ENCODE results near the gene CLSTN2. TPM values are rescaled to one million over a fixed set of nuclear protein-coding genes. Genes with fewer than 3 reads are reported as not detected.

The CLSTN2 gene
- total RNA-seq, 1 experiment from 2014 or later: not detected

- H3K4me3 ChIP-seq (ENCODE audit: low read length): no peak overlapping the region
- H3K79me2 ChIP-seq (ENCODE audit: low read length): no peaks in the 10 kb centered on the region
- H3K9ac ChIP-seq (ENCODE audit: low read length): no peak overlapping the region
- H4K20me1 ChIP-seq (ENCODE audit: low read length): no peaks in the 10 kb centered on the region
- BruUV-seq (replicated peaks): no TSS peak
- no peak overlapping the region for H3K27ac ChIP-seq (ENCODE audit: low read length)
- no peak overlapping the region for H2AFZ ChIP-seq (ENCODE audit: low read length)
- TF ChIP-seq CTCF (conservative IDR thresholded peaks at IDR 0.05; ENCODE audit: low read depth, low read length): no peak
- TF ChIP-seq EZH2 (IDR thresholded peaks at IDR 0.05; ENCODE audit: low read length, unreplicated experiment): no peak
- no peak for TF ChIP-seq EZH2phosphoT487 (IDR thresholded peaks at IDR 0.05; ENCODE audit: borderline replicate concordance, low read length)
- no peak for DNase-seq
- no peaks in the 10 kb centered on the region for H3K4me1 ChIP-seq (ENCODE audit: insufficient read depth, low read length)
- no peaks in the 10 kb centered on the region for H3F3A ChIP-seq (ENCODE audit: low read length, unreplicated experiment)
- intact Hi-C loops (cut with micrococcal nuclease): no loop called here
- ChIA-PET CTCF (no interaction called here), POLR2A (ENCODE audit: unreplicated experiment) (no interaction called here)
- H3K9me2 ChIP-seq (replicated peaks; ENCODE audit: low read length): no peaks in the 10 kb centered on the region
- H3K27me3 ChIP-seq (ENCODE audit: low read length): no peaks in the 10 kb centered on the region
- no peaks in the 10 kb centered on the region for H3K9me3 ChIP-seq (ENCODE audit: low read length)
- H3K36me3 ChIP-seq (ENCODE audit: low read depth, low read length): no peaks in the 10 kb centered on the region
- ATAC-seq: no peak
- H3K4me2 ChIP-seq (ENCODE audit: low read length): no peak overlapping the region
Measured at GRCh38 chr3:139916271-139916670, 18.7 kb upstream of the CLSTN2 start.

DNA sequence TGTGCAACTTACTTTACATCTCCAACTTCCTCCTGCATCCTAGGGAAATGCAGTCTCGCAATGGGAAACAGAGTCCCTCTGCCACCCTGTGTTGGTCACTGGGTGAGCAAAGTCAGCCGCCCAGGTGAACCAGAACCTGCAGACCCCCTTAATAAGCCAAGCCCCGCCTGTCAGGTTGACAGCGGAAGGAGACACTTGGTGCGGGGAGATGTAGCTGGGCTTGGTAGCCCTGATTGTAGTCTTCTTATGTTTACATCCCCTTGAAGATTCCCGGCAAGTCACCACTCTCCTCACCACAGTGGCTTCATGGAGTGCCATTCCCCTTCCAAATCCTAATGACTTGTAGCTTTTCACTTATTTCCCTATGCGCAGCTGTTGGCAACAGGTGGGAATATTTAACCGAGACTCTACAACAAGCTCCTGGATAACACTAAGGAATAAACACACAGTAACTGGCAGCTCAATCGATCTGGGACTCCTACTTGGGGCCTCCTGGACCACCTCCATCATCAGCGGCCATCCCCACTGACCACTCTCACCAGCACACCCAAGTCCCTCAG is 17.7 kb upstream of the CLSTN2 start:
- H3K9me2 ChIP-seq (replicated peaks; ENCODE audit: low read length): no peaks in the 10 kb centered on the region
- H3K36me3 ChIP-seq (ENCODE audit: low read depth, low read length): no peaks in the 10 kb centered on the region
- TF ChIP-seq EZH2phosphoT487 (IDR thresholded peaks at IDR 0.05; ENCODE audit: borderline replicate concordance, low read length) (no peak), EZH2 (IDR thresholded peaks at IDR 0.05; ENCODE audit: low read length, unreplicated experiment) (no peak), CTCF (conservative IDR thresholded peaks at IDR 0.05; ENCODE audit: low read depth, low read length) (no peak)
- intact Hi-C loops (cut with micrococcal nuclease): no loop called here
- no peaks in the 10 kb centered on the region for H3K79me2 ChIP-seq (ENCODE audit: low read length)
- CTCF ChIA-PET: no interaction called here
- DNase-seq (no peak), ATAC-seq (no peak)
- no peaks in the 10 kb centered on the region for H3K9me3 ChIP-seq (ENCODE audit: low read length)
- H3K27me3 ChIP-seq (ENCODE audit: low read length): no peaks in the 10 kb centered on the region
- BruUV-seq (replicated peaks): no TSS peak
- H3K4me1 ChIP-seq (ENCODE audit: insufficient read depth, low read length): no peaks in the 10 kb centered on the region
- H3K27ac ChIP-seq (ENCODE audit: low read length): no peak overlapping the region
- H3F3A ChIP-seq (ENCODE audit: low read length, unreplicated experiment): no peaks in the 10 kb centered on the region
- H3K4me3 ChIP-seq (ENCODE audit: low read length): no peak overlapping the region
- H3K4me2 ChIP-seq (ENCODE audit: low read length): no peak overlapping the region
- no peak overlapping the region for H3K9ac ChIP-seq (ENCODE audit: low read length)
- no peak overlapping the region for H2AFZ ChIP-seq (ENCODE audit: low read length)
- POLR2A ChIA-PET (ENCODE audit: unreplicated experiment): no interaction called here
- no peaks in the 10 kb centered on the region for H4K20me1 ChIP-seq (ENCODE audit: low read length)

GRCh38 chr3:139928708-139929505 is 6.1 kb upstream of the CLSTN2 start:
- BruUV-seq (replicated peaks): no TSS peak
- POLR2A ChIA-PET (ENCODE audit: unreplicated experiment): no interaction called here
- Histone ChIP-seq H3F3A (ENCODE audit: low read length, unreplicated experiment) (no peaks in the 10 kb centered on the region), H3K9me3 (ENCODE audit: low read length) (no peaks in the 10 kb centered on the region), H3K27ac (ENCODE audit: low read length) (no peak overlapping the region), H3K27me3 (ENCODE audit: low read length) (0 out of 2 replicates have a peak, but pooled peaks cover 4% of the 10 kb centered on the region), H3K36me3 (ENCODE audit: low read depth, low read length) (no peaks in the 10 kb centered on the region), H3K9me2 (replicated peaks; ENCODE audit: low read length) (no peaks in the 10 kb centered on the region), H3K4me3 (ENCODE audit: low read length) (no peak overlapping the region), H3K9ac (ENCODE audit: low read length) (no peak overlapping the region), H3K79me2 (ENCODE audit: low read length) (no peaks in the 10 kb centered on the region), H2AFZ (ENCODE audit: low read length) (no peak overlapping the region), H4K20me1 (ENCODE audit: low read length) (no peaks in the 10 kb centered on the region), H3K4me1 (ENCODE audit: insufficient read depth, low read length) (no peaks in the 10 kb centered on the region), H3K4me2 (ENCODE audit: low read length) (no peak overlapping the region)
- ATAC-seq: no peak
- CTCF ChIA-PET: no interaction called here
- DNase-seq: no peak
- intact Hi-C loops (cut with micrococcal nuclease): no loop called here
- TF ChIP-seq EZH2 (IDR thresholded peaks at IDR 0.05; ENCODE audit: low read length, unreplicated experiment) (no peak), EZH2phosphoT487 (IDR thresholded peaks at IDR 0.05; ENCODE audit: borderline replicate concordance, low read length) (no peak), CTCF (conservative IDR thresholded peaks at IDR 0.05; ENCODE audit: low read depth, low read length) (no peak)

Data from PC-3 (cell line).